Endodermal cell (in vitro differentiated cells): ENCODE data around the gene SLC48A1. TPM values are rescaled to one million over a fixed set of nuclear protein-coding genes. Genes with fewer than 3 reads are reported as not detected.

Experiments used
- DNase-seq: peaks from one replicate; pipeline ENCODE4 v3.0.0-alpha.2; 2017
- H3K27ac ChIP-seq: 2 replicates; pipeline ENCODE4 v1.5.1; 2013; ENCODE audit warnings: mild to moderate bottlenecking, low read depth, low read length, moderate library complexity
- H3K27me3 ChIP-seq: 2 replicates; pipeline ENCODE4 v1.6.1; 2013; ENCODE audit warnings: mild to moderate bottlenecking, low read length, moderate library complexity; ENCODE audit not compliant: insufficient read depth, control insufficient read depth, poor library complexity, severe bottlenecking
- H3K36me3 ChIP-seq: 2 replicates; pipeline ENCODE4 v1.7.0; 2013; ENCODE audit warnings: mild to moderate bottlenecking, low read length, moderate library complexity; ENCODE audit not compliant: control insufficient read depth, insufficient read depth
- H3K4me1 ChIP-seq: one replicate; pipeline ENCODE4 v1.7.0; 2013; ENCODE audit warnings: low read length; ENCODE audit not compliant: control insufficient read depth, insufficient read depth
- H3K4me3 ChIP-seq: 2 replicates; pipeline ENCODE4 v1.5.1; 2013; ENCODE audit warnings: mild to moderate bottlenecking, low read length, moderate library complexity
- H3K9ac ChIP-seq: 2 replicates; pipeline ENCODE4 v1.6.1; 2013; ENCODE audit warnings: mild to moderate bottlenecking, low read length, moderate library complexity; ENCODE audit not compliant: poor library complexity, severe bottlenecking; ENCODE audit errors: extremely low read depth
- H3K9me3 ChIP-seq: 2 replicates; pipeline ENCODE4 v1.6.1; 2013; ENCODE audit warnings: mild to moderate bottlenecking, low read length, moderate library complexity; ENCODE audit not compliant: control insufficient read depth
- H3K27ac Mint-ChIP-seq: 2 replicates; pipeline ENCODE4 v1.8.0; 2020; ENCODE audit warnings: mixed read lengths
- H3K27me3 Mint-ChIP-seq: 2 replicates; pipeline ENCODE4 v1.8.0; 2021; ENCODE audit warnings: mild to moderate bottlenecking, mixed read lengths; ENCODE audit not compliant: insufficient read depth
- H3K36me3 Mint-ChIP-seq: 2 replicates; pipeline ENCODE4 v1.8.0; 2020; ENCODE audit warnings: low read depth, mixed read lengths
- H3K4me1 Mint-ChIP-seq: 2 replicates; pipeline ENCODE4 v1.8.0; 2020; ENCODE audit warnings: mixed read lengths
- H3K4me3 Mint-ChIP-seq: 2 replicates; pipeline ENCODE4 v1.8.0; 2020; ENCODE audit warnings: mild to moderate bottlenecking, moderate library complexity, mixed read lengths
- H3K9me3 Mint-ChIP-seq: 2 replicates; pipeline ENCODE4 v1.8.0; 2020; ENCODE audit warnings: mild to moderate bottlenecking, mixed read lengths
- WGBS, 2 experiments: methylation state at CpG; one replicate each; pipeline versions ENCODE4 v1.1.5 to v1.1.7; 2013; ENCODE audit warnings: missing lambda C conversion rate in 2 of 2, mixed read lengths in 1 of 2; ENCODE audit not compliant: insufficient coverage in 1 of 2, insufficient read length in 1 of 2; 5-methylcytosine and 5-hydroxymethylcytosine counted together
- total RNA-seq, 2 donors: library from RNA; stranded (reverse); fragmentation: NEBNext Ultra II Directional in 1 of 2; extraction: Animal tissue kit (Norgen Biotek cat#: 25700) in 1 of 2; gene quantifications; 2 replicates in 1 of 2; 3 replicates in 1 of 2; pipeline ENCODE4 v1.2.1, GENCODE V29; 2021
- TF ChIP-seq, protein P1 (sequence below): fragments of 200-600 bp; sonication (generic); conservative IDR thresholded peaks from 2 replicates; pipeline ENCODE4 v1.5.0; 2021; ENCODE audit warnings: antibody characterized with exemption, mild to moderate bottlenecking

The SLC48A1 gene
- total RNA-seq, 2 donors from 2014 or later = 21.3 to 30.4 TPM

DNA sequence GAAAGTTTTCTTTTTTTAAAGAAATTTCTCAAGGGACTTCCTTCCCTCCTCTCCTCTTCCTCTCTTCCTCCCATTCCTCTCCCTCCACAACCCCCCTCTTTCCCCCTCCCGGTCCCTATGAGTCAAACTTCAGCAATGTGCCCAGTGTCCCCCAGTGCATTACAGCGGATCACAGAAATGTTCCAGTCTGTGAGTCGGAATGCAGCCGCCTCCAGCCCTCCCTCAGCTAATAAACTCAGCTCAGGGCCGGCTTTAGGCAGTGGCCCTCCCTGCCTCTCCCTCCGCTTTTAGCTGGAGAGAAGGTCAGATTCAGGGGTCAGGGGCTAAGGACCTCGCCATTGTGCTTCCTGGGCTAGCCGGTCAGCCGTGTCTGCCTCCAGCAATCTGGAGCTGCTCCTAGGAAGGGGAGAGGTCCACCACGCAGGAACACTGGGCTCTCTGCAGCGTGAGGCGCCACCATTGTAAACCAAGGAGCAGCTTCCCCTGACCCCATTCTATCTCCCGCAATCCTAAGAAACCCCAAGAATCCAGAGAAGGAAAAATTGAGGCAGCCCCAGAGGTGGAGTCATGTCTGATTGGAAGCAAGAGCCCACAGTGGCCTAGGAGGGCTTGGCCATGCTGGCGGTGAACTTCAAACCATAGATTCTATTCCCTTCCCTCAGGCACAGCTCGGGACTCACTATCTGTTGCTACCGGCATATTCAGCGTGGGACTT, 47.8 kb downstream of the SLC48A1 start:
- peaks cover 61% of the 10 kb centered on the region for H3K4me1 Mint-ChIP-seq
- no peaks in the 10 kb centered on the region for H3K9me3 Mint-ChIP-seq
- Histone ChIP-seq H3K27ac (peak overlapping the region; percentile 96), H3K36me3 (peaks cover 10% of the 10 kb centered on the region), H3K27me3 (no peaks in the 10 kb centered on the region), H3K4me3 (peak overlapping the region; percentile 82), H3K9ac (peak overlapping the region; percentile 93), H3K9me3 (no peaks in the 10 kb centered on the region), H3K4me1 (peaks cover 19% of the 10 kb centered on the region)
- peaks cover 3% of the 10 kb centered on the region for H3K27me3 Mint-ChIP-seq
- H3K36me3 Mint-ChIP-seq = peaks cover 7% of the 10 kb centered on the region
- peak; percentile 95 for DNase-seq
- TF ChIP-seq, protein P1, sequence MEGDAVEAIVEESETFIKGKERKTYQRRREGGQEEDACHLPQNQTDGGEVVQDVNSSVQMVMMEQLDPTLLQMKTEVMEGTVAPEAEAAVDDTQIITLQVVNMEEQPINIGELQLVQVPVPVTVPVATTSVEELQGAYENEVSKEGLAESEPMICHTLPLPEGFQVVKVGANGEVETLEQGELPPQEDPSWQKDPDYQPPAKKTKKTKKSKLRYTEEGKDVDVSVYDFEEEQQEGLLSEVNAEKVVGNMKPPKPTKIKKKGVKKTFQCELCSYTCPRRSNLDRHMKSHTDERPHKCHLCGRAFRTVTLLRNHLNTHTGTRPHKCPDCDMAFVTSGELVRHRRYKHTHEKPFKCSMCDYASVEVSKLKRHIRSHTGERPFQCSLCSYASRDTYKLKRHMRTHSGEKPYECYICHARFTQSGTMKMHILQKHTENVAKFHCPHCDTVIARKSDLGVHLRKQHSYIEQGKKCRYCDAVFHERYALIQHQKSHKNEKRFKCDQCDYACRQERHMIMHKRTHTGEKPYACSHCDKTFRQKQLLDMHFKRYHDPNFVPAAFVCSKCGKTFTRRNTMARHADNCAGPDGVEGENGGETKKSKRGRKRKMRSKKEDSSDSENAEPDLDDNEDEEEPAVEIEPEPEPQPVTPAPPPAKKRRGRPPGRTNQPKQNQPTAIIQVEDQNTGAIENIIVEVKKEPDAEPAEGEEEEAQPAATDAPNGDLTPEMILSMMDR = no peak
- H3K4me3 Mint-ChIP-seq = peak overlapping the region; percentile 79
- peak overlapping the region; percentile 100 for H3K27ac Mint-ChIP-seq
- 43 to 53% methylated on average over 10 to 17 of the region's 17 CpGs for WGBS, 2 experiments

DNA sequence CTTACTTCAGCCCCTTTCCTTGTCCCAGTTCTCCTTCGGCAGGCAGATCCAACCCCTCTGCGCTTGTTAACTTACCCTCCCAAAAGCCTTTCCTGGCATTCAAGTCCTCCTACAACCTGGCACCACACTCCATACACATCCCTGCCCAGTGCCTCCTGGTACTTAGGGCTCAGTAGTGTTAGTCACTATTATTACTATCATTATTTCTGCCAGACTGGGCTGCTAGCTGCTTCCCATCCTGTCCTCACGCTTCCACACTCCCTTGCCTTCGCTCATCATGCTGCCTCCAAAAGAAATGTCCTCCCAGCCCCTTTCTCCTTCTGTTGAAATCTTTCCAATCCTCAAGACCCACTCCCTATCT, 48.3 kb downstream of the SLC48A1 start:
- H3K9ac ChIP-seq = peak overlapping the region; percentile 16
- peaks cover 58% of the 10 kb centered on the region for H3K4me1 Mint-ChIP-seq
- TF ChIP-seq, protein P1 = no peak
- peak overlapping the region; percentile 82 for H3K4me3 ChIP-seq
- no peaks in the 10 kb centered on the region for H3K27me3 ChIP-seq
- peak overlapping the region; percentile 96 for H3K27ac ChIP-seq
- H3K4me1 ChIP-seq = peaks cover 16% of the 10 kb centered on the region
- H3K27ac Mint-ChIP-seq = peak overlapping the region; percentile 100
- peaks cover 4% of the 10 kb centered on the region for H3K36me3 Mint-ChIP-seq
- peak overlapping the region; percentile 79 for H3K4me3 Mint-ChIP-seq
- peaks cover 3% of the 10 kb centered on the region for H3K27me3 Mint-ChIP-seq
- peaks cover 10% of the 10 kb centered on the region for H3K36me3 ChIP-seq
- no peaks in the 10 kb centered on the region for H3K9me3 ChIP-seq
- DNase-seq = no peak
- 63 to 89% methylated on average over 1 to 4 of the region's 4 CpGs for WGBS, 2 experiments
- no peaks in the 10 kb centered on the region for H3K9me3 Mint-ChIP-seq

DNA sequence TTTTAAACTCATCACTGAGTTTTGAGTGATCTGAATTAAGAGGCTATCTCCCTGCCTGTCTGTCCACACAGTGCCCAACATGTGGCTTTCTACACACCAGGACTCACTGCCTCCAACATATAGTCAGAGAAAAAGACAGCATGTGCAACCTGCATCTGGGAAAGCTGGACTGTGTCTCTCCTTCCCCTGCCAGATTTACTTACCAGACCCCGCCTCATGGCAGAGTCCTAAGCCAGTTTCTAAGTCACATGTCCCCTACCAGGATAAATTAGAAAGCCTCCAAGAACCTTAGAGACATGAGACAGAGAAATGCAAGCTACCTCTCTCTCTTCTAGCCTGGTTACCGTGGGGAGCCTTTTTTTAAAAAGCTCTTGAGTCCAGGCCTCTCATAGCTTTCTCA, 49.4 kb downstream of the SLC48A1 start:
- Mint-ChIP-seq H3K36me3 (peaks cover under 1% of the 10 kb centered on the region), H3K4me1 (peaks cover 49% of the 10 kb centered on the region), H3K27me3 (peaks cover 3% of the 10 kb centered on the region), H3K9me3 (no peaks in the 10 kb centered on the region), H3K27ac (no peak overlapping the region), H3K4me3 (no peak overlapping the region)
- Histone ChIP-seq H3K4me3 (no peak overlapping the region), H3K36me3 (peaks cover 7% of the 10 kb centered on the region), H3K9me3 (no peaks in the 10 kb centered on the region), H3K4me1 (peaks cover 9% of the 10 kb centered on the region), H3K9ac (no peak overlapping the region), H3K27me3 (no peaks in the 10 kb centered on the region), H3K27ac (no peak overlapping the region)
- no peak for DNase-seq
- WGBS, 2 experiments = 62 to 70% methylated on average over 2 of the region's 2 CpGs
- TF ChIP-seq, protein P1 = no peak
